ENCODE measurements around the gene MAP3K14.
A peak's percentile ranks its signal among the peaks of the same experiment; 100 is the strongest.
"Not testable (repeated sequence)": the region's sequence is repeated elsewhere in the genome, so short reads cannot be mapped to it uniquely, and the experiment has no call there.

Gene MAP3K14

GRCh38 chr17:45314741-45315647 is 1.8 kb downstream of the MAP3K14 start:
- DNase-seq, result no peak

- DNase-seq, result no peak
Observed at GRCh38 chr17:45313996-45314740, 2.7 kb downstream of the MAP3K14 start.

GRCh38 chr17:45313421-45313771 is 3.4 kb downstream of the MAP3K14 start:
- no peak for DNase-seq

- DNase-seq, result no peak
Observed at GRCh38 chr17:45312477-45313420, 4.1 kb downstream of the MAP3K14 start.

- DNase-seq, result no peak
Observed at GRCh38 chr17:45311760-45312476, 4.9 kb downstream of the MAP3K14 start.

GRCh38 chr17:45311401-45311759 is 5.4 kb downstream of the MAP3K14 start:
- DNase-seq, result no peak

- DNase-seq, result no peak
Observed at GRCh38 chr17:45310380-45311324, 6.2 kb downstream of the MAP3K14 start.

GRCh38 chr17:45309400-45309799 is 7.4 kb downstream of the MAP3K14 start:
- no peak for DNase-seq

GRCh38 chr17:45308840-45309239 is 8.0 kb downstream of the MAP3K14 start:
- no peak for DNase-seq

- no peak for DNase-seq
Observed at GRCh38 chr17:45308016-45308365, 8.8 kb downstream of the MAP3K14 start.

GRCh38 chr17:45307290-45308015 is 9.4 kb downstream of the MAP3K14 start:
- DNase-seq, result no peak

- DNase-seq, result no peak
Observed at GRCh38 chr17:45306623-45307022, 10.2 kb downstream of the MAP3K14 start.

- DNase-seq, result no peak
Observed at GRCh38 chr17:45306094-45306493, 10.7 kb downstream of the MAP3K14 start.

- DNase-seq, result no peak
Observed at GRCh38 chr17:45305530-45306087, 11.2 kb downstream of the MAP3K14 start.

GRCh38 chr17:45302649-45303173 is 14.1 kb downstream of the MAP3K14 start:
- no peak for DNase-seq

- not testable (repeated sequence) for DNase-seq
Observed at GRCh38 chr17:45302220-45302619, 14.6 kb downstream of the MAP3K14 start.

GRCh38 chr17:45301674-45302073 is 15.1 kb downstream of the MAP3K14 start:
- DNase-seq, result no peak

GRCh38 chr17:45300060-45300751 is 16.6 kb downstream of the MAP3K14 start:
- no peak for DNase-seq

GRCh38 chr17:45299361-45299760 is 17.5 kb downstream of the MAP3K14 start:
- peak; percentile 93 for DNase-seq

All from NCI-H524 treated with DMSO at 0.1 percent for 48 hours (cell line).